ENCODE data around the gene PLD2.
"Not testable (repeated sequence)": the region's sequence is repeated elsewhere in the genome, so short reads cannot be mapped to it uniquely, and the experiment has no call there.

The PLD2 gene

DNA sequence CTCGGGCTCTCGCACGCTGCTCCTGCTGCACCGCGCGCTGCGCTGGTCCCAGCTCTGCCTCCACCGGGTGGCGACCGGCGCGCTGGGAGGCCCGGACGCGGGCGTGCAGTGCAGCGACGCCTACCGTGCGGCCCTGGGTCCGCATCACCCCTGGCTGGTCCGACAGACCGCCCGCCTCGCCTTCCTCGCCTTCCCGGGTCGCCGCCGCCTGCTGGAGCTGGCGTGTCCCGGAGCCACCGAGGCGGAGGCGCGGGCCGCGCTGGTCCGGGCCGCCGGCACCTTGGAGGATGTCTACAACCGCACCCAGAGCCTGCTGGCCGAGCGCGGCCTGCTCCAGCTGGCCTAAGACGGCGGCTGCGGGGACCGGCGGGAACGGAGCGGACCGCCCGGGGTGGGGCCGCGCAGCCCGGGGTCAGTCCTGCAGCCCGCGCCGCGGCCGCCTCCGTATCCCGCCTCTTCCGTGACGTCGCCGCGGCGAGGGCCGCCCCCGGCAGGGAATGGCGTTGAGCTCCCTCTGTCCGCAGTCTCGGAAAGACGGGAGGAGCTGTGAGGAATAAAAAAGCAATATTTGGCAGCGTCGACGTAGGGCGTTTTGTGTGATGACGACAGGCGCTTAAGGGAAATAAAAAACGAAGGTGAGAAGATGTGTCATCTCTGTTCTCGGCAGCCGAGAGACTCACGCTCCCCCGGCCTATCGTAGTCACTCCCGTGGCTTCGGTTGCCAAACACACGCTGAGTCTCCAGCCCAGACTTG is 16.8 kb upstream of the PLD2 start:
- peak; percentile 73 for DNase-seq

DNA sequence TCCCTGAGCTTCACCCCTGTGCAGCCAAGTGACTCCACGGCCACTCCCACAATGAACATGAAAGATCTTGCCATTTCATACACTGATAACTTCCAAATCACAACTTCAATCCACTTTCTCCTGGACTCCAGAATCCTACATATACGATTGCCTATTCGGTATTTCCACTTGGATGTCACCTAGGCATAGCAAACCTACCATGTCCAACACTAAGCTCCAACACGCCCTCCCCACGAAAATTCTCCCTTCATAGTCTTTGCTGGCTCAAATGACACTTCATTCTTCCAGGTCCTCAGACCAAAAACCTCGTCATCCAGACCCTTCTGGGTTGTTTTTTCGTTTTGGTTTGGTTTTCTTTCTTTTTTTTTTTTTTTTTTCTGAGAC is 16.3 kb upstream of the PLD2 start:
- DNase-seq, result no peak

DNA sequence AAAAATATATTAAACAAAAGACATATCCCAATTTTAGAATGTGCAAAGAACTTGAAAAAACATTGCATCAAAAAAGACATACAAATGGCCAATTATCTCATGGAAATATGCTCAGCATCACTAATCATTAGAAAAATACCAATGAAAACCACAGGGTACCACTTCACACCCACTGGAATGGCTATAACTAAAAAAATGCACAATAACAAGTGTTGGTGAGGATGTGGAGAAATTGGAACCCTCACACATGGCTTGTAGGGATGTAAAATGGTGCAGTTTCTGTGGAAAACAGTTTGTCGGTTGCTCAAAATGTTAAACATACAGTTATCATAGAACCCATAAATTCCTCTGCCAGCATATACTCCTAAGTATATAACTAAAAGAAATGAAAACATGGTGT is 11.8 kb upstream of the PLD2 start:
- DNase-seq, result no peak

DNA sequence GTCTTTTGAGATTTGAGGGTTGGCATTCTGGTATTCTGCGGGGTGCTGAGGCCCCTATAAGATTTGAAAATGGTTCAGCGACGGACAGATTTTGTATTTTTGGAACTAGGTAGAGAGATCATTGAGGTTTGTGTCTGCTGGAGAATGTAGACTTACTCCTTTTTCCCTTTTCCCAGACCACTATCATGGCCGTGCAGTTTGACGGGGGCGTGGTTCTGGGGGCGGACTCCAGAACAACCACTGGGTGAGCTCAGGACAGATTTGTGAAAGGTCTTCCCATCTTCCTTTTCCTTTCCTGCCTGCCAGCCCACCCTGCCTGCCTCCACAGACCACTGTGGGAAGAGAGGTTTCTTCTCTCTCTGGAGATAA is 10.4 kb upstream of the PLD2 start:
- no peak for DNase-seq

DNA sequence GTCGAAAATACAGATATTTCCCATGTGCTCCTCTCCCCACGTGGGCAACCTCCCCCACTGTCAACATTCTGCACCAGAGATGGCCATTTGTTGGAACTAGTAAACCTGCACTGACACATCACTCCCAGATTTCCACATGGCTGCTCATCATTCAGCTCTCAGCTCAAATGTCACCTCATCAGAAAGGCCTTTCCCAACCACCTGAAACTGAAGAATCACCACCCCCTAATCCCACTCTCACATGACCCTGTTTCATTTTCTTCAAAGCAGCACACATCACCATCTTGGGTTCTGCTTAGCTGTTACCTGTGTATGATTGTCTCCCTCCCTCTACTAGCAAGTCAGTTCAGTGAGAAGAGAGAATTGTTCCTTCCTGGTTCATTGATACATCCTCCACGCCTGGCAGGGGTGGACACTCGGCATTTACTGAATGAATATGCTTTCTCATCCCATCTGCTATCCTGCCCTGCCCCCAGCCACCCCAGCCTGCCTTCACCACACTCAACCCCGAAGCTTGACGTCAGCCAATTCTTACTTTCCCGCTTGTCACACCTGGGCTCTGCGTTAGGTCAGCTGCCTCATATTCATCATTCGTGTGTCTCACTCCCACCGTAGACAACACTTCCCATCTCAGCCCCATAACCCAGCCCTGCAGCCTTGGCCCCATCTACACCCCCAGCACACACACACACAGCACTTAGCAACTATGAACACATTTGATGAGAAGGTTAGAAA is 6.3 kb upstream of the PLD2 start:
- DNase-seq, result no peak

DNA sequence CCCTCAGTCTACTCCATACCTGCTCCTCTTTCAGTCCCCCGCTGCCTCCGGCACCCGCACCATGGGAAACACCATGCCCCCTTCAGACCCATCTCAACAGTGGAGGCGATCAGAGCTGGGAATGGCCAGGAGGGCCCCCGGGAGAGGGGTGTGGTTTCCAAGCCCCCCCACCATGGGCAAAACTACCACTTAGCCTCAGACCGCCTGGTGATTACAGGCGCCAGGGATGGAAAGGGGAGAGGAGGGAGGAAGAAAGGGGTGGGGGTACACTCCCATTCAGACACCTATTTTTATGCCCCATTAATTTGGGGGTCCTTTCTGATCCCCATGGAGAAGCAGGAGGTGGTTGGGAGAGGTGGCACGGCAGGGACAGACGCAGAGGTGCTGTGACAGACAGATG is 4.7 kb upstream of the PLD2 start, which contains the start of gene C17orf114:
TSS of gene C17orf114 (minus strand) at position 101 of the 400 bp plus-strand sequence.
- DNase-seq, result no peak

DNA sequence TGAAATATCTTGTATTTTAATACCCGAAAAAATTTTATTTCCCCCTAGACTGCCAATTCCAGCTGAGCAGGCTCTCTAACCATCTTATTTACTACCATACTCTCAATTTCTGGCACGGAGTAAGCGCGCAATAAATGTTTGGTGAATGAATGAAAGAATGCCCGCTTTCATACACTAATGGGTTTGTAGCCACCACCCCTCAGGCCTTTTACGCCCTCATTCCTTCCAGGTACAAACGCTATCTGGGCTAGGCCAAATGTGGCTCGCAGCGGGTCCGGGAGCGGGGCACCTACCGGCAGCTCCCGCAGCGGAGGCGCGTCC is 536 bp upstream of the PLD2 start:
- no peak for DNase-seq

DNA sequence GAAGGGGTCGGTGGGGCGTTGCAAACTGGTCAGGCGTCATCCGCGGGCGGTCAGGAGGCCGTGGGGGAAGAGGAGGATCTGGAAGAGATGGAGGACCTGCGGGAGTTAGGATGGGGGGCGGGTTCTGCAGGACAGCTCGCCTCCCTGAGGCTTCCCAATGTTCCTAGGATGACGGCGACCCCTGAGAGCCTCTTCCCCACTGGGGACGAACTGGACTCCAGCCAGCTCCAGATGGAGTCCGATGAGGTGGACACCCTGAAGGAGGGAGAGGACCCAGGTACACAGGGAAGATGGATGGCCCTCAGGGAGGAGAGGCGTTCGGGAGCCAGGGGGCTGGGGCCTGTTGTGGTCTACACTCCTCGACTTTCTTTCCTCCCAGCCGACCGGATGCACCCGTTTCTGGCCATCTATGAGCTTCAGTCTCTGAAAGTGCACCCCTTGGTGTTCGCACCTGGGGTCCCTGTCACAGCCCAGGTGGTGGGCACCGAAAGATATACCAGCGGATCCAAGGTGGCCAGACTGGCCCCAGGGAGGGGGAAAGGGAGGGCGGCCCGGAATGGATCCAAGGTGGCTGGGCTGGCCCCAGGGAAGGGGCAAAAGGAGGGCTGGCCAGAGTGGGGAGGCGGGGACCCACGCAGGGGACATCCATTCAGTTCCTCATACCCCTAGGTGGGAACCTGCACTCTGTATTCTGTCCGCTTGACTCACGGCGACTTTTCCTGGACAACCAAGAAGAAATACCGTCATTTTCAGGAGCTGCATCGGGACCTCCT is 839 bp downstream of the PLD2 start:
- DNase-seq, result no peak

DNA sequence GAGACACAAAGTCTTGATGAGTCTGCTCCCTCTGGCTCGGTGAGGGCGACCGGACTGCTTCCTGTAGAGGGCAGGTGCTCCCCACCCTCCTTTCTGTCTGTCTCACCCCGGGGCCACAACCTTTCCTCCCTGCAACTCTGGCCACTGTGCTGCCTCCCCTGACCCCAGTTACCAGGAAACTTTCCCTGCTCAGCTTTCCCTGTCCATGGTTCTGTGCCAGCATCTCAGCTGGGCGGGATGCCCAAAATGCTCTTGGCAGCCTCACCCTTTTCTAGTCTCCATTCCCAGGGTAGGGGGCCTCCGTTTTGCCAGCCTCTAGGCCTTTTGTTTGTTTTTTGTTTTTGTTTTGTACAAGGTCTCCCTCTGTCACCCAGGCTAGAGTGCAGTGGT is 1.4 kb downstream of the PLD2 start:
- no peak for DNase-seq

DNA sequence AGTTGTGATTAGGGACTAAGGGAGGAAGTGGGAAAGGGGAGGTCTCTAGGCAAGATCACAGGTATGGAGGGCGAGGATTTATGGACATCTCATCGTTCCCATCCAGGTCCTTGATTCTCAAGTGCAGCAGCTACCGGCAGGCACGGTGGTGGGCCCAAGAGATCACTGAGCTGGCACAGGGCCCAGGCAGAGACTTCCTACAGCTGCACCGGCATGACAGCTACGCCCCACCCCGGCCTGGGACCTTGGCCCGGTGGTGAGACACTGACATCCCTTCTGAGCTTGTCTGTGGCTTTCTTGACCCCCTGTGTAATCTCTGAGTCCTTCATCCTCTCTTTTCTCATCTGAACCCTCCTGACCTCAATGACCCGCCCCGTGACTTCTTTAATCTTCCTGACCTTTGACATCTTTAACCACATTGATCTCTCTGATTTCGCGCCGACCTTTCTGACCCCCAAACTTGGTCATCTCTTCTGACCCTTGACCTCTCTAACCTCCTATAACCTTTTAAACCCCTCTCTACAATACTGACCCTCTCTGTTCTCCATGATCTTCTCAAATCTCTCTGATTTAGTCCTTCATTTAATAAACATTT is 3.8 kb downstream of the PLD2 start:
- DNase-seq, result no peak

DNA sequence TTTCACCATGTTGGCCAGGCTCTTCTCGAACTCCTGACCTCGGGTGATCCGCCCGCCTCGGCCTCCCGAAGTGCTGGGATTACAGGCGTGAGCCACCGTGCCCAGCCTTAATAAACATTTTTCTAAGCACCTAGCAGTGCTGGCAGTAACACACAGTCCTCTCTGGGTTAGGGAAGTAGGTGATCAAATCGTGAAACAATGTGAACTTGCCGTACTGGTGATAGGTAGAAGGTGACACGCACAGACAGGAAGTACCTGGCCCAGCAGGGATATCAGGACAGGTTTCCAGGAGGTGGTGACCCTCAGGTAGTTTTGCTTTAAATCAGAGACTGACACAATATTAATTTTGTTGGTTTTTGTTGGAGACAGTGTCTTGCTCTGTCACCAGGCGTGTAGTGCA is 4.5 kb downstream of the PLD2 start:
- no peak for DNase-seq

DNA sequence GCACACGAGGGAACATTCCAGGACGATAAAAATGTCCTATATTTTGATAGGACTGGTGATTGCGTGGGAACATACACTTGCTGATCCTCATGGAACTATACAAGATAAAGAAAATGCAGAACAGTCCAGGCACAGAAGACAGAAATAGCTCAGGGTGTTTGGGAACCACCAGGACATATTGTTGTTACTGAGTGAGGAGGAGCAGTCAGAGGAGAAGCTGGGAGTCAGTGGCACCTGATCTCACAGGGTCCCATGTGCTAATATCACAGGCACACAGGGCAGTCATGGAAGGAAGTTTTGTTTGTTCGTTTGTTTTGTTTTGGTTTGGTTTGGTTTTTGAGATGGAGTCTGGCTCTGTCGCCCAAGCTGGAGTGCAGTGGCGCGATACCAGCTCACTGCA is 5.7 kb downstream of the PLD2 start:
- no peak for DNase-seq

DNA sequence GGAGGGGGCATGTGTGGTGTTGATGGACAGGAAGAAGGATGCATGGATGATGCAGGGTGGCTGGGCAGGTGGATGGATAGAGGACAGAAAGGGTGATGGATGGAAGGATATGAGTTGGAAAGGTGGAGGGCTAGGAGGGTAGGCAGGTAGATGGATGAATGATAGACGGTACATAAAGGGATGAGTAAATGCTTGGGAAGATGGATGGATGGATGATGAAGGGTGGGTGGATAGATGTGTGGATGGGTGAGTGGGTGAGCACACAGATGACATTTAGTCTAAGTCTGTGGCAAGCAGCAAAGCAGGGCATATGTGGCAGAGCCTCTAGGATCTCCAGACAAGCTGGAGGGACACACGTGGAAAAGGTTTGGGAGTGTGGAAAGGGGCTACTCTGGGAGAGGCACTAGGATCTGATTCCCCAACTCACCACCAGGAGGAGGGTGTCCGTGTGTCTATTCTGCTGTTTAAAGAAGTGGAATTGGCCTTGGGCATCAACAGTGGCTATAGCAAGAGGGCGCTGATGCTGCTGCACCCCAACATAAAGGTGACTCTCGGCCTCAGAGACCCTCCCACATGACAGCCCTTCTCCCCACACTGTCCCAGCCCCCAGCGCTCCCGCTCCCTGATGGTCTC is 8.2 kb downstream of the PLD2 start:
- no peak for DNase-seq

DNA sequence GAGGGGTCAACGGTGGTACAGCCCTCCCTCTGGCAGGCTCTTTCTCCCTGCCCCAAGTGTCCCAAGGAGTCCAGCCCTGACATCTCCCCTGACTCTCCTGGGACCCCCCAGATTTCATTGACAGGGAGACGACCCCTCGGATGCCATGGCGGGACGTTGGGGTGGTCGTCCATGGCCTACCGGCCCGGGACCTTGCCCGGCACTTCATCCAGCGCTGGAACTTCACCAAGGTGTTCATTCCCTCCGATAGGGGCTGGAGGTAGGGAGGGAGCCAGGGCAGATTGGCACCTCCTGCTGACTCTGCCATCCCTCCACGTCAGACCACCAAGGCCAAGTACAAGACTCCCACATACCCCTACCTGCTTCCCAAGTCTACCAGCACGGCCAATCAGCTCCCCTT is 9.9 kb downstream of the PLD2 start:
- DNase-seq, result no peak

DNA sequence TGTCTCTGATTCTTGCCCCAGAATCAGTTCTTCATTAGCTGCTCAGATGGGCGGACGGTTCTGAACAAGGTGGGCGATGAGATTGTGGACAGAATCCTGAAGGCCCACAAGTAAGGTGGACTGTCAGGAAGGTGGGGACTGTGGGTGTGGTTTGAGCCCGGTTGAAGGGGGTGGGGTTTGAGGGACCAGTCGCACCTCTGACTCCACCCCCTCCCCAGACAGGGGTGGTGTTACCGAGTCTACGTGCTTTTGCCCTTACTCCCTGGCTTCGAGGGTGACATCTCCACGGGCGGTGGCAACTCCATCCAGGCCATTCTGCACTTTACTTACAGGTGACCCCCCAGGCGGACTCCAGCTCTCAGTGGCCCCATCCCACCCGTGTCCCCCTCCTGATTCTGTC is 11.3 kb downstream of the PLD2 start:
- DNase-seq, result no peak

DNA sequence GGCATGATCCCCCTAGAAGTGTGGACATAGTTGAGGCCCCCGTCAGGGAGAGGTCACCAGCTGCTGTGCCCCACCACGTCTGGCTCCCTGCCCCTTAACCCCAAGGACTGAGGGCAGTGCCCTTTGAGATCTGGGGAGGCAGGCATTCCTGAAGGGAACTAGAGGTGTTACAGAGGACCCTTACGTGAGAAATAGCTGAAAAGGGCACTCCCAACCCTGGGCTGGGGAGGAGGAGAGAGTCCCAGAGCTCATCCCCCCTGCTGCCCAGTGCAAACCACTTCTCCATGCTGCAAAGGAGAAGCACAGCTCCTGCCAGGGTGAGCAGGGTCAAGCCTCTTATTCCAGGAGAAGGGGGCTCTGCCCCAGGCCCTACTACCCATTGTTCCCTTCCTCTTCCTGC is 15.9 kb downstream of the PLD2 start:
- DNase-seq, result no peak

DNA sequence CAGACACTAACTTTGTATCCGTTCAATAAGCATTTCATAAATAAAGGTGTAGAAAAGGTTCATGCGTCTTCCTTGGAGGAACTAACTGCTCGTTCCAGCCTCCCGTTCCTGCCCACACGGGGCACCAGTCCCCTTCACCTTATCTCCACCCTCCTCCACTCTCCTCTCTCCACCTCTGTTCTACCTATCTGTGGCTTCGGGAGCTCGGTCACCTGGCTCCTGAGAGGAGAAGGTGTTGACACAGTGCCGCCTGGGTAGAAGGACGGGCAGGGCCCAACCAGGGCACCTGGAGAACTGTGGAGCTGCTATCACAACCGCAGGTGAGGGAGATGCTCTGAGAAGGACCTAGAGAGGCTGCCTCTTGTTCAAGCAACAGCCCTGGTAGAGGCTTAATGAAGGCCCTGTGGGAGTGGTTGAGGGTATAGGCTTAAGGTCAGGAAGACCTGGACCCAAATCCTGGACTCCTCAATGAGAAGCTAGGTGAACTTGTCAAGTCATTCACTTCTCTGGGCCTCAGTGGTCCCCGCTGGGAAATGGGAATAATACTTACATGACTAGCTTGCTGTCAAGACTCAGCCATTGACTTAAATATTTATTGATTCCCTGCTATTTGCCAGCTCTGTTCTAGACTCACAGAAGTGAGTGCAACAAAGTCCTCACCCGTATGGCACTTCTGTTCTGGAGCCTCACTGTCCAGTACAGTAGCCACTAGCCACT is 16.6 kb downstream of the PLD2 start:
- DNase-seq, result no peak

DNA sequence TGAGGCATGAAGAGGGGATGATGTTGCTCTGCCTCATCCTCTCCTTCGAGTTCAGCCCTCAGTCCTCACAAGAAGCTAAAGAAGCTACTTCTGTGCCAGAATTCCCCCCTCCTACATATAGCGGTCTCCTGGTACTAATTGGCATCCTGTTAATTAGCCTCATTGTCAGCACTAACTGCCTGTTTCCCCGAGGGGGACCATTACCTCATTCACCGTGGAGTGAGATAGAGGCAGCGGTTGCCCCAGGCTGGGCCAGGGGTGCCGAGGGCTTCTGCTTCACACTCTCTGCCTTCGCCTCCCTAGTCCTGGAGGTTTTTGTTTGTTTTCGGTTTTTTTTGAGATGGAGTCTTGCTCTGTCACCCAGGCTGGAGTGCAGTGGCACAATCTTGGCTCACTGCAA is 20.4 kb downstream of the PLD2 start:
- no peak for DNase-seq

DNA sequence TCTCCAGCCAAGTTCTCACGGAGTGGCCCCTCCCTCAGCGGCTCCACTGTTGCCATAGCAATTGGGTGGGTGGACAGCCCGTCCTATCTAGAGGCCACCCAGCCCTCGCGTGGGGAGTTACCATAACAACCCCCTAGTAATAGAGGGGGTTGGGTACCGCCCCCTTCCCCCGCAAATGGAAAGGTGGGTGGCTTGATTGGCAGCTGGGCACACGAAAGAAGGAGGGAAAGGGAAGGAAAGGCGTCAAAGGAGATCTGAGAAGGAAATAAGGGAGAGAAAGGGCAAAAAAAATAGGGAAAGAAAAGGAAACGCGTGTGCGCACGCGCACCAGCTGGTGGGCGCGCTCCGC is 25.9 kb downstream of the PLD2 start:
- not testable (repeated sequence) for DNase-seq

DNA sequence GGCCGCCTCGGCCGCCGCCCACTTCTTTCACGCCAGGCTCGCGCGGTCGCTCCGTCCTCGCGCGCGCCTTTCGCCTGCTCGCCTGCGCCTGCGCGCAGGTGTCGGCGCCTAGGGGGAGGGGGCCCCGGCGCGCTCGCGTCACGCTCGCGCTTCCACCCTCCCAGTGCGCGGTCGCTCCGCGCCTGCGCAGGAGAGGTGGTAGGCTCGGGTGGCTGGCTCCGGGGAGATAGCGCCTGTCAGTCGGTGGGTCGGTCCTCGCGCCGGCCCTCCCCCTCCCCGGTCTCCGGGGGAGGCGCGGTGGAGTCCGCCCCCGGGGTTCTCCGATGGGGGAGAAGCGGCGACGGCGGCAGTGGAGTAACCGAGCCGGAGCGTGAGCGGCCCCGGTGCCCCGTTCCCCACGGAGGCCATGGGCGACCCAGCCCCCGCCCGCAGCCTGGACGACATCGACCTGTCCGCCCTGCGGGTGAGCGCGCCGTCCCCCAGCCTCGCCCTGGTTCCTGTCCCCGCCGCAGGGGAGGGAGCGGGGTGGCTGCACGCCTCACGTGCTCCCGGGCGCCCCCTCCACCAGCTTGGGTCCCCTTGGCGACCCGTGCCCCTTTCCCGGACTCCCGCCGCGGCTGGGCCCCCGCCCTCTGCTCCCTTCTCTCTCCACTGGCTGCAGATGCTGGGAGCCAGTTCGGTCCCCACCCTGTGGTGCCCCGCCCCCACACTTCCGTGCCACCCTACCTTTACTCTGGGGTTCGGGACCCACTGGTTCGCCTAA is 26.4 kb downstream of the PLD2 start, which contains the start of gene MINK1:
TSS of gene MINK1 (plus strand) at position 163 of the 763 bp plus-strand sequence. CDS start at position 407, 244 bp downstream.
- peak; percentile 88 for DNase-seq

DNA sequence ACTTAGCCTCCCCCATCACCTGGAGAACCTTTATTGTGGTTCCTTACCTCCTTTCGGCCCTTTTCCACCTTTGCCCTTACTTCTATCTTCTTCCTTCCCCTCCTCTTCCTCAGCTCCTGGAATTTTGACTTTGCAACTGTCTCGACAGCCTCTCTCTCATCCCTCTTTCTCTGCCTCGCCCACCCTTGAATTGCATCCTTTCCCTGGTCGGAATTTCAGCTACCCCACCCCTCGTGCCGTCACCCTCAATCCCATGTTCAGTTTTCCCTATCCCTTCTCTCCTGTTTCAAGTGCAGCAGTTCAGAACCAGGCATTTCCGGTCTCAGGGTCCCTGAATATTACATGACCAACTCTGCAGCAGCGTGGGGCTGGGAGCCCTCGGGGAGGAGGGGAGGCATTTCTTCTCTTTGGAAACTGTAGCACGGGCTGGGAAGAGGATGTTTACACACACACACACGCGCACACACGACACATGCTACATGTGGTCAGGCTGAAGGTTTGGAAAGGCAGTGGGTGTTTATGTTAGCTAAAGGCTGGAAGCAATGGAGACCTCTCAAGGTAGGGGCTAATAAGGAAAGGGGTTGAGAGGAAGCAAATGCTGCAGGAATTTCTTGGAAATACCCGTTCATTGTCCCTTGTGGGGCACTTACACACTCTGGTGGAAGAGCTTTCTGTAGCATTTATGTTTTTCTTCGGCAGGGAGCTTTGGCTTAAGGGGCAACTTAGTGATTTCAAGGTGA is 27.2 kb downstream of the PLD2 start:
- peak; percentile 1 for DNase-seq
